NCI-H2171 (cell line): ENCODE measurements around the gene WDR91.
"Not testable (repeated sequence)": the region's sequence is repeated elsewhere in the genome, so short reads cannot be mapped to it uniquely, and the experiment has no call there.

ENCODE experiments used
- DNase-seq: peaks from one replicate; lab custom pipeline; 2025; lab: John Stamatoyannopoulos, UW

WDR91 gene

GRCh38 chr7:135179321-135179925 is 31.9 kb downstream of the WDR91 start:
- DNase-seq = no peak

GRCh38 chr7:135178364-135178763 is 33.0 kb downstream of the WDR91 start:
- DNase-seq = no peak

GRCh38 chr7:135177028-135177696 is 34.2 kb downstream of the WDR91 start:
- no peak for DNase-seq

GRCh38 chr7:135175931-135176330 is 35.4 kb downstream of the WDR91 start:
- DNase-seq = no peak

GRCh38 chr7:135174941-135175340 is 36.4 kb downstream of the WDR91 start:
- DNase-seq = no peak

GRCh38 chr7:135173916-135174315 is 37.4 kb downstream of the WDR91 start:
- DNase-seq = not testable (repeated sequence)

- not testable (repeated sequence) for DNase-seq
Observed at GRCh38 chr7:135171581-135172291, 39.6 kb downstream of the WDR91 start.

GRCh38 chr7:135170998-135171481 is 40.3 kb downstream of the WDR91 start:
- DNase-seq = not testable (repeated sequence)

GRCh38 chr7:135170274-135170997 is 40.9 kb downstream of the WDR91 start, which contains the start of gene CYREN:
Gene CYREN, minus strand, starts transcription at chr7:135170707. Its CDS starts 1,785 bp downstream, at chr7:135168922.
- peak; percentile 94 for DNase-seq

- DNase-seq = peak; percentile 28
Observed at GRCh38 chr7:135169964-135170273, 41.4 kb downstream of the WDR91 start.

GRCh38 chr7:135169141-135169963 is 42.0 kb downstream of the WDR91 start:
- DNase-seq = no peak

- no peak for DNase-seq
Observed at GRCh38 chr7:135168489-135169140, 42.7 kb downstream of the WDR91 start.

GRCh38 chr7:135168001-135168400 is 43.3 kb downstream of the WDR91 start:
- DNase-seq = no peak

- no peak for DNase-seq
Observed at GRCh38 chr7:135167365-135167917, 43.9 kb downstream of the WDR91 start.

GRCh38 chr7:135166338-135166990 is 44.9 kb downstream of the WDR91 start:
- no peak for DNase-seq

GRCh38 chr7:135165862-135166261 is 45.5 kb downstream of the WDR91 start:
- DNase-seq = no peak

- no peak for DNase-seq
Observed at GRCh38 chr7:135164357-135165061, 46.8 kb downstream of the WDR91 start.

GRCh38 chr7:135162382-135163001 is 48.8 kb downstream of the WDR91 start:
- no peak for DNase-seq

- DNase-seq = no peak
Observed at GRCh38 chr7:135161669-135162068, 49.7 kb downstream of the WDR91 start.
